Subcutaneous adipose tissue (tissue), 4 donors: ENCODE data around the gene SMIM41. TPM values are rescaled to one million over a fixed set of nuclear protein-coding genes. Genes with fewer than 3 reads are reported as not detected.

Experiments used
- total RNA-seq, 4 donors: library from RNA; depleted of rRNA; stranded (reverse); fragments of >200 nt; gene quantifications; one replicate each; pipeline ENCODE4 v1.1.0, GENCODE V29; 2016
- TF ChIP-seq, protein P1 (sequence below): fragments of 450-650 bp; IDR thresholded peaks from one replicate; pipeline ENCODE4 v1.5.1; 2016; ENCODE audit warnings: low read depth, mild to moderate bottlenecking, control low read depth, antibody characterized with exemption, moderate library complexity

The SMIM41 gene
- total RNA-seq, 4 donors from 2014 or later = not detected

DNA sequence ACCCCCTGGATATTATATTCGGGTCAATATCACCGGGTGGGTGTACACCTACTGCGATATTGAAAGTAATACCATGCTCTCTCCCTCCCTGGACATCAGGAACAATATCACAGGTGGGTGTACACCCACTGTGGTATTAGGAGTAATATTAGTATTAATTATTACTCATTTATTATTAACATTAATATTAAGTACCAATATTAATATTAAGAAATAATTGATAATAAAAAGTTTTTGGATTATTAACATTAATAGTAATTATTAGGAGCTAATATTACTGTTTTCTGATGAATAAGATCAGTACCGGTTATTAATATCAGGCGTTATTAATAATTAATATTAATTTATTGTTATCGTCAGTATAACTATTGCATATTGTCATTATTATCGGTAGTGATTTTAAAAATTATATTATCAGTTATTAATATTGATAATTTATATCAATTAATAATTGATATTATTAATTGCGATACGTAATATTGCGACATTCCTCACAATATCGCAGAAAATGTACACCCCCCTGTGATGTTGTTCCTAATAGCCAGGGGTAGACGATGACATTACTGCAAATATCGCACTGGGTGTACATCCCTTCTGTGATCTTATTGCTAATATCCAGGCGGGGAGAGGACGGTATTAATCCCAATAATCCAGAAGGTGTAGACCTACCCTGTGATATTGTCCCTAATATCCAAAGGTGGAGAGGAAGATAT lies 17.0 kb downstream of the SMIM41 start:
- TF ChIP-seq, protein P1, sequence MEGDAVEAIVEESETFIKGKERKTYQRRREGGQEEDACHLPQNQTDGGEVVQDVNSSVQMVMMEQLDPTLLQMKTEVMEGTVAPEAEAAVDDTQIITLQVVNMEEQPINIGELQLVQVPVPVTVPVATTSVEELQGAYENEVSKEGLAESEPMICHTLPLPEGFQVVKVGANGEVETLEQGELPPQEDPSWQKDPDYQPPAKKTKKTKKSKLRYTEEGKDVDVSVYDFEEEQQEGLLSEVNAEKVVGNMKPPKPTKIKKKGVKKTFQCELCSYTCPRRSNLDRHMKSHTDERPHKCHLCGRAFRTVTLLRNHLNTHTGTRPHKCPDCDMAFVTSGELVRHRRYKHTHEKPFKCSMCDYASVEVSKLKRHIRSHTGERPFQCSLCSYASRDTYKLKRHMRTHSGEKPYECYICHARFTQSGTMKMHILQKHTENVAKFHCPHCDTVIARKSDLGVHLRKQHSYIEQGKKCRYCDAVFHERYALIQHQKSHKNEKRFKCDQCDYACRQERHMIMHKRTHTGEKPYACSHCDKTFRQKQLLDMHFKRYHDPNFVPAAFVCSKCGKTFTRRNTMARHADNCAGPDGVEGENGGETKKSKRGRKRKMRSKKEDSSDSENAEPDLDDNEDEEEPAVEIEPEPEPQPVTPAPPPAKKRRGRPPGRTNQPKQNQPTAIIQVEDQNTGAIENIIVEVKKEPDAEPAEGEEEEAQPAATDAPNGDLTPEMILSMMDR = no peak

DNA sequence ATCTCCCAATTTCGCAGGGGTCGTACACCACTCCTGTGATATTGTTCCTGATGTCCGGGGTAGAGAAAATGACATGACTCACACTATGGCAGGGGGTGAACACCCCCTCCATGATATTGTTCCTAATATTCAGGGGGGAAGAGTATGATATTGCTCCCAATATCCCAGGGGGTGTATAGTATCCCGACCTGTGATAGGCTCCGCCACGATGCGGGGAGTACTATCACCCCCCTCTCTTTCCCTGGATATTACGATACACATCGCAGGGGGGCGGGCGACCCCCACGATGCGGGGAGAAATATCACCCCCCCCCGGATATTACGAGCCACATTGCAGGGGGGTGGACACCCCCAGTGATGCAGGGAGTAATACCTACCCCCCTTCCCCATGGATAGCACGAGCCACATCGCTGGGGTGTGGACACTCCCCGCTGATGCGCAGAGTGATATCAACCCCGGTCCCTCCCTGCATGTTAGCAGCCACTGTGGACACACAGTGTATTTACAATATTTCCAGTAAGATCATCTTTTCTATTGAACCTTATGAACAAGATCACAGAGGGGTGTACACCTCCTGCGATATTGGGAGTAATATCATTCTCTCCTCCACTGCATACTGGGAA lies 17.7 kb downstream of the SMIM41 start:
- TF ChIP-seq, protein P1 = no peak

DNA sequence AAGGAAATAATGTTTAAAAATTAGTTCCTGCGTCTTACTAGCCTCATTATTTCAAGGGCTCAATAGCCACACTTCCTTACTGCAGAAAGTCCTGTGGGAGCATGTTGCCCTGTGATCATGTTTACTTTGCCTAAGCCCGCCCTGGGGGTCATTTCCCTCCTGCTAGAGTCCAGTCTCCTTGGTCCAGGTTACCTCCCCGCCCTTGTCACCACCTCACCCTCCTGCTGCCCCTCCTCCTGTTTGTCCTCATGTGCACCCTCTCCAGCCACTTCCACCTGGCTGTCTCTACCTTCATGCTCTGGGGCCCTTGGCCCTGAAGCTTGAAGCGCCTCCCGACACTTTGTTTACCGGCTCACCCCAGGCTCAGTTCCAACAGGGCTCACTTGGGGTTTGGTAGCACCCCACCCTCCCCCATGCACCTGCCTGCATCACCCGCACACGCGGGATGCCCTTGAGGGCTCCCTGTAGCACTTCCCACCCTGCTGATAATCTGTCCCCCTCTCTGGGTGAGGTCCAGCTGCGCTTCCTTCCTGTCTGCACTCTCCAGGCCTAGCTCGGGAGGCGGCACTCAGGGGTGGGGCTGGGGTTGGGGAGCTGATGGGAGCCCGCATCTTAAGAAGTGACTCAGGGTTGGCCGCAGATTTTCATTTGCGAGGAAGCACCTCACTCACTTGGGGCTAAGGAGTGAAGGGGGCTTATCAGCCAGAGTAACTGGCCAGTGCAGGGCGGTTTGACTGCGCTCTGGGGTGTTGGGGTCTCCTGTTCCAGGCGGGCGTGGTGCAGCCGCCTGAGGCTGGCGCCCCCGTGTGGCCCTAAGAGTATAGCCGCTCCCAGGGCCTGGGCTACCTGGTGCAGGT lies 40.1 kb downstream of the SMIM41 start:
- TF ChIP-seq, protein P1 = no peak

DNA sequence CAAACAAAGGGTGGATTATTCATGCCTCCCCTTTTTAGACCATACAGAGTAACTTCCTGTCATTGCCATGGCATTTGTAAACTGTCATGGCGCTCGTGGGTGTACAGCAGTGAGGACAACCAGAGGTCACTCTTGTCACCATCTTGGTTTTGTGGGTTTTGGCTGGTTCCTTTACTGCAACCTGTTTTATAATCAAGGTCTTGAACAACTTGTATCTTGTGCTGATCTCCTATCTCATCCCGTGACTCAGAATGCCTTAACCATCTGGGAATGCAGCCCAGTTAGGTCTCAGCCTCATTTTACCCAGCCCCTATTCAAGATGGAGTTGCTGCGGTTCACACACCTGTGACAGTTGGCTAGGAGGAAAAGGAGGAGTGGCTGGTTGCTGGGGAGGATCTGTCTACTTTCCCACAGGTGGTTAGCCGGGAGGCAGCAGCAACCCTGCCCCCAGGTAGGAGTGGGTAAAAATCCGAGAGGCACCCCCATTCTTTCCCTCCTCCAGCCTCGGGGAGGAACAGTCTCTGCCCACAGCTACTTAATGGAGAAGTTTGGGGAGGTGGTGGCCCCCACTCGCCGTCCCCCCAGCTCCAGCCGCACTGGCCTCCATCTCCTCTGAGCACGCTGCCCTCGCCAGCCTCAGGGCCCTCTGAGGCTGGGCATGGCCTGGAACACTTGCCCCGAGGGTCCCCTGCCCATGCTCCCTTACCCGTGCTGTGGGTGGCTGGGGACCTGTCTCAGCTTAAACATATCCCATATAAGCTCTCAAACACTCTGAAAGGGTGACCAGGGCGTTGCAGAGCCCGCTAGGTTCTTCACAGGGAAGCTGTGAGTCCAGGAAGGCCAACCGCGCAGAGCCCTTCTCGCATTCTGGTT lies 41.7 kb downstream of the SMIM41 start:
- TF ChIP-seq, protein P1 = no peak

DNA sequence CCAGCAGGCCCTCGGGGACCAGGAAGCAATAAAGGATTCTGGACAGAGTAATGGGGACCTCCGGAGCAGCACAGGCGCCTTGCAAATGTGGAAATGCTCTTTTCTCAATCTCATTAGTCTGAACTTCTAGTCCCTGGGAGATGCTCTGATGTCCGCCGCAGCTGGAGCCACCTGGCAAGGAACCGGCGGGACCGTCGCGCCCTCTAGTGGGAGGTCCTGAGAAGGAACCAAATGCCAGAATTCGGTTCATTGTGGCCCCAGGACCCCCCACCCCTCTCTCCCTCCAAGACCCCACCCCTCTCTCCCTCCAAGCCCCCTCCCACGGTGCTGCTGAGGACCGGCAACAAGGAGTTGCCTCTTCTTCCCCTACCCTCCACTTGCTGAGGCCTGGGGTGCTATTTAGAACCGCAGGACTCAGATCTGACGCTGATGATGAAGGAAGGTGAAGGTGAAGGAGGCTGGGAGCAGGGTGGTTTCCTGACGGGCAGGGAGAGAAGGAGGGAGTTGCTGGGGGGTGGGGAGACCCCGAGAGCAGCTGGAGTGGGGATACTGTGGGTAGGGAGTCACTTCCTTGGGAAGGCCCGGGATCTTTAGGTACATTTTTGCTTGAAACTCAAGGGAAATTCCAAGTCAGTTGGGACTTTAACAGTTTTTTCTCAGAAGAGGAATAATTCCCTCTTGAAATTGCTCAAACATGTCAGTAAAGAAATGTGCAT lies 42.5 kb downstream of the SMIM41 start:
- TF ChIP-seq, protein P1 = no peak

DNA sequence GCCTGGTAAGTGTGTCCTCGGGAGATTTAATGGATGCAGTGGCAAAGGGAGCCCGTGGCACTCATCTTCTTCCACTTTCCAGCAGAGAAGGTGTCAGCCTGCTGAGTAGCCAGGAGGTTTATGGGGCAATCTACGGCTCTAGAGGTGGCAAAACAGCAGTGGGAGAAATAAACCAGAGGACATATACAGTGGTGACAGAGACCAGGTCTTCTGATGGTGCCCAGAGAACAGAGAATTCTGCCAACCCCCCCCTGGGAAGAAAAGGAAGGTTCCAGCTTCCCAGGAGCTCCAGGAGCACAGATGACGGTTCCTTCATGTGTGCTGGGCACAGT lies 43.0 kb downstream of the SMIM41 start:
- TF ChIP-seq, protein P1 = no peak
